ENCODE results near the gene CDC25B. TPM values are rescaled to one million over a fixed set of nuclear protein-coding genes. Genes with fewer than 3 reads are reported as not detected.

CDC25B gene
- total and polyA plus RNA-seq, 2 of the 13 experiments (the other 11 are each of a cell fraction or from before 2014, with no cell fraction given): 14.5 to 19.4 TPM

- TF ChIP-seq AHDC1 (CRISPR knock-in tag; IDR thresholded peaks at IDR 0.05; ENCODE audit: borderline replicate concordance) (no peak), ZSCAN30 (CRISPR knock-in tag; IDR thresholded peaks at IDR 0.05) (no peak), ZBTB2 (CRISPR knock-in tag; IDR thresholded peaks at IDR 0.05; ENCODE audit: low read depth) (no peak), ZNF382 (CRISPR knock-in tag; IDR thresholded peaks at IDR 0.05; ENCODE audit: borderline replicate concordance) (no peak), ZSCAN21 (CRISPR knock-in tag; IDR thresholded peaks at IDR 0.05; ENCODE audit: borderline replicate concordance) (peak; percentile 82; the same call in 1 of the 2 replicates), TFAP4 (IDR thresholded peaks at IDR 0.05; ENCODE audit: borderline replicate concordance, low read depth) (peak; percentile 97), ZNF883 (CRISPR knock-in tag; IDR thresholded peaks at IDR 0.05; ENCODE audit: not compliant biosample characterization) (peak; percentile 92), EED (CRISPR knock-in tag; IDR thresholded peaks at IDR 0.05) (peak; percentile 83), HNRNPK (IDR thresholded peaks at IDR 0.05; ENCODE audit: low read depth, low read length, poor library complexity, severe bottlenecking) (no peak), TBX2 (CRISPR knock-in tag; IDR thresholded peaks at IDR 0.05; ENCODE audit: borderline replicate concordance) (peak; percentile 89), ZNF20 (CRISPR knock-in tag; IDR thresholded peaks at IDR 0.05) (no peak), ZNF10 (CRISPR knock-in tag; IDR thresholded peaks at IDR 0.05; ENCODE audit: borderline replicate concordance, low read depth) (0 out of 2 replicates have a peak, but pooled peaks have one; percentile 82), TBL1XR1 (IDR thresholded peaks at IDR 0.05; ENCODE audit: borderline replicate concordance, low read length, partially characterized antibody) (no peak), GTF3A (CRISPR knock-in tag; conservative IDR thresholded peaks at IDR 0.05) (no peak)
Measured at GRCh38 chr20:3818155-3819151, 22.3 kb downstream of the CDC25B start (continued).

Data from HepG2 (cell line).